Caco-2 (cell line): Measurements from ENCODE around the gene BRD9. TPM values are rescaled to one million over a fixed set of nuclear protein-coding genes. Genes with fewer than 3 reads are reported as not detected.
A peak's percentile ranks its signal among the peaks of the same experiment; 100 is the strongest.

Source experiments
- BruUV-seq: library from RNA; stranded (reverse); fragments of 400-500 nt; replicated peaks from 2 replicates; lab custom pipeline; 2021; lab: Mats Ljungman, UMichigan
- CTCF ChIA-PET: fragments of 300-600 bp; sonication (Branson Sonifier 250); formaldehyde crosslinking; loops from one replicate; lab custom pipeline; 2022; ENCODE audit warnings: antibody characterized with exemption; lab: Charles Lee
- POLR2A ChIA-PET: fragments of 300-600 bp; sonication (Branson Sonifier 250); formaldehyde crosslinking; loops from one replicate; lab custom pipeline; 2022; ENCODE audit warnings: antibody characterized with exemption; lab: Charles Lee
- DNase-seq, 2 experiments: peaks; one replicate each; pipeline versions ENCODE4 v3.0.0 to v3.0.0-alpha.2; 2020 to 2022
- H3K27me3 ChIP-seq: replicated peaks from 2 replicates; pipeline ENCODE4 v1.6.0; 2011; ENCODE audit warnings: low read length; ENCODE audit not compliant: control insufficient read depth, insufficient read depth
- H3K36me3 ChIP-seq: 2 replicates; pipeline ENCODE4 v1.5.1; 2011; ENCODE audit warnings: low read length; ENCODE audit not compliant: control insufficient read depth, insufficient read depth
- H3K4me1 ChIP-seq: fragments of 250-450 bp; sonication (Bioruptor Pico); 2 replicates; pipeline ENCODE4 v1.5.1; 2020; ENCODE audit warnings: mild to moderate bottlenecking
- H3K4me3 ChIP-seq: 2 replicates; pipeline ENCODE4 v1.5.1; 2011; ENCODE audit warnings: low read depth, mild to moderate bottlenecking, control low read depth, low read length
- H3K9me3 ChIP-seq: fragments of 250-450 bp; sonication (Bioruptor Pico); 2 replicates; pipeline ENCODE4 v1.5.1; 2020; ENCODE audit warnings: mild to moderate bottlenecking, moderate library complexity
- H3K27ac Mint-ChIP-seq: one replicate; pipeline ENCODE4 v1.8.0; 2022; ENCODE audit warnings: mixed read lengths; ENCODE audit not compliant: unreplicated experiment
- H3K27me3 Mint-ChIP-seq: one replicate; pipeline ENCODE4 v1.8.0; 2022; ENCODE audit warnings: mixed read lengths; ENCODE audit not compliant: insufficient read depth, unreplicated experiment
- H3K36me3 Mint-ChIP-seq: one replicate; pipeline ENCODE4 v1.8.0; 2022; ENCODE audit warnings: mild to moderate bottlenecking, mixed read lengths; ENCODE audit not compliant: insufficient read depth, unreplicated experiment
- H3K4me1 Mint-ChIP-seq: one replicate; pipeline ENCODE4 v1.8.0; 2022; ENCODE audit warnings: low read depth, mixed read lengths; ENCODE audit not compliant: unreplicated experiment
- H3K4me3 Mint-ChIP-seq: one replicate; pipeline ENCODE4 v1.8.0; 2022; ENCODE audit warnings: mild to moderate bottlenecking, moderate library complexity, mixed read lengths; ENCODE audit not compliant: unreplicated experiment
- H3K9me3 Mint-ChIP-seq: one replicate; pipeline ENCODE4 v1.8.0; 2022; ENCODE audit warnings: mixed read lengths; ENCODE audit not compliant: unreplicated experiment
- intact Hi-C: fragments of 100-400 bp; cut with micrococcal nuclease; formaldehyde crosslinking; loops from one replicate; pipeline ENCODE4 v1.10.0; 2022; ENCODE audit not compliant: unreplicated experiment
- total RNA-seq: library from RNA; stranded (reverse); gene quantifications from 2 replicates; pipeline ENCODE4 v1.2.3, GENCODE V29; 2022
- TF ChIP-seq, protein P1 (sequence below), 2 experiments: fragments of 200-600 bp in 1 of 2; IDR thresholded peaks; 1 replicate in 1 of 2; 2 replicates in 1 of 2; pipeline versions ENCODE4 v1.5.1 to v1.8.0; 2011 to 2022; ENCODE audit warnings: antibody characterized with exemption in 1 of 2, control low read depth in 1 of 2, inconsistent platforms in 1 of 2, low read depth in 1 of 2, low read length in 1 of 2, mild to moderate bottlenecking in 1 of 2, moderate library complexity in 1 of 2; ENCODE audit not compliant: insufficient read depth in 1 of 2, severe bottlenecking in 1 of 2, unreplicated experiment in 1 of 2

The BRD9 gene
- total RNA-seq, 1 experiment from 2014 or later, result 77.5 TPM

DNA sequence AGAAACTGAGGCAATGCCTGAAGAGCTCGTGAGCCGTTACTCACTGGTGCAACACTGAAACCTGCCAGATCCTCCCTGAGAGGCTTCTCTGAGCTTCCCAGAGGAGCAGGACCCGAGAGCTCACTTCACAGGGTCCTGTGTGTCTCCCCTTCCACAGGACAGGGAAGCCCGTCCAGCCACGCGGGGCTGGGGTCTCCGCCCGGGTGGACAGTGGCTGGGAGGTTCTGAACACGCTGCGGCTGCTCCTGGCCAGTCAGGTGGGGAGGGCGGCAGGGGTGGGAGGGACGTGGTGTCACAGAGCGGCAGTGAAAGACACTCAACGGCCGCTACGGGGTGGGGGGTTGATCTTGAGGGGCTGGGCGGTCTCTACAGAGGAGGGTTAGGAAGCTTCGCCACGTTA is 41.5 kb downstream of the BRD9 start:
- TF ChIP-seq, protein P1, sequence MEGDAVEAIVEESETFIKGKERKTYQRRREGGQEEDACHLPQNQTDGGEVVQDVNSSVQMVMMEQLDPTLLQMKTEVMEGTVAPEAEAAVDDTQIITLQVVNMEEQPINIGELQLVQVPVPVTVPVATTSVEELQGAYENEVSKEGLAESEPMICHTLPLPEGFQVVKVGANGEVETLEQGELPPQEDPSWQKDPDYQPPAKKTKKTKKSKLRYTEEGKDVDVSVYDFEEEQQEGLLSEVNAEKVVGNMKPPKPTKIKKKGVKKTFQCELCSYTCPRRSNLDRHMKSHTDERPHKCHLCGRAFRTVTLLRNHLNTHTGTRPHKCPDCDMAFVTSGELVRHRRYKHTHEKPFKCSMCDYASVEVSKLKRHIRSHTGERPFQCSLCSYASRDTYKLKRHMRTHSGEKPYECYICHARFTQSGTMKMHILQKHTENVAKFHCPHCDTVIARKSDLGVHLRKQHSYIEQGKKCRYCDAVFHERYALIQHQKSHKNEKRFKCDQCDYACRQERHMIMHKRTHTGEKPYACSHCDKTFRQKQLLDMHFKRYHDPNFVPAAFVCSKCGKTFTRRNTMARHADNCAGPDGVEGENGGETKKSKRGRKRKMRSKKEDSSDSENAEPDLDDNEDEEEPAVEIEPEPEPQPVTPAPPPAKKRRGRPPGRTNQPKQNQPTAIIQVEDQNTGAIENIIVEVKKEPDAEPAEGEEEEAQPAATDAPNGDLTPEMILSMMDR (IDR thresholded peaks at IDR 0.05; ENCODE audit: insufficient read depth in 1 of 2, low read depth in 1 of 2, low read length in 1 of 2, severe bottlenecking in 1 of 2, unreplicated experiment in 1 of 2), result no peak
- peaks cover 6% of the 10 kb centered on the region for H3K36me3 Mint-ChIP-seq
- Histone ChIP-seq H3K4me1 (peaks cover 21% of the 10 kb centered on the region), H3K4me3 (peak overlapping the region; percentile 19; the same call in 1 of the 2 replicates), H3K36me3 (no peaks in the 10 kb centered on the region), H3K9me3 (no peaks in the 10 kb centered on the region), H3K27me3 (peaks cover 3% of the 10 kb centered on the region; the same call in 1 of the 2 replicates)
- peaks cover 15% of the 10 kb centered on the region for H3K27me3 Mint-ChIP-seq
- peak overlapping the region; percentile 37 for H3K4me3 Mint-ChIP-seq
- no peaks in the 10 kb centered on the region for H3K4me1 Mint-ChIP-seq
- CTCF ChIA-PET, result interaction anchor here (0.8 kb wide), 1 partner anchor 674 kb away, joined by 3 read pairs; no protein-coding TSS in a partner anchor
- DNase-seq, result peak in 1 of 2 experiments; percentile 29
- intact Hi-C loops, result no loop called here
- no peak overlapping the region for H3K27ac Mint-ChIP-seq
- H3K9me3 Mint-ChIP-seq, result no peaks in the 10 kb centered on the region
- no TSS peak for BruUV-seq
- POLR2A ChIA-PET, result no interaction called here

DNA sequence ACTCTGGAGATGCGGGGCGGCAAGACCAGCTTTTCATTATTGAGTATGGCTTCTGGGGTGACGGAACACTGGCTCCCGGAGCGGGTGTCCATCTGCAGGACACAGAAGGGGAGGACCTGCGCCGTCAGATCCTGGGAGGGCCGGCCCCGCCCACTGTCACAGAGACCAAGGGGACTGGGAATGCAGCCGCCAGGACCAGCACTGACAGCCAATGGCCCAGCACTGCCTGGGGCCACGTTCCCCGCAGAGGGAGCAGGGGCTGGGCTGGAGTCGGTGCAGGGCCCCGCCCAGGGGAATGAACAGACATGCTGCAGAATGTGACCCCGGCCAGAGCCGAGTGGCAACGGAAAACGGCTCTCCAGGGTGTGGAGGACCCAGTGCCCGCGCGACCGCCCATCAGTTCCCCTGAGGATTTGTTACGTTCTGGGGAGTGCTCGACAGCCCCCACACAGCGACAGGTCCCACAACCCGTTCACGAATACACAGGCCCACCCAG is 42.0 kb downstream of the BRD9 start, which contains the start of gene ZDHHC11:
Gene ZDHHC11, minus strand, starts transcription at position 476 of the 496 bp plus-strand sequence. Its CDS starts 384 bp downstream, at position 92.
- ChIA-PET POLR2A (no interaction called here), CTCF (interaction anchor here (0.8 kb wide), 1 partner anchor 674 kb away, joined by 3 read pairs; no protein-coding TSS in a partner anchor)
- peaks cover 3% of the 10 kb centered on the region; the same call in 1 of the 2 replicates for H3K27me3 ChIP-seq
- DNase-seq, result peak; percentile 80 to 85
- H3K36me3 ChIP-seq, result no peaks in the 10 kb centered on the region
- H3K4me1 Mint-ChIP-seq, result no peaks in the 10 kb centered on the region
- intact Hi-C loops, result no loop called here
- peak within 1 kb of the TSS; percentile 39 for H3K27ac Mint-ChIP-seq
- H3K4me1 ChIP-seq, result peaks cover 21% of the 10 kb centered on the region
- TF ChIP-seq, protein P1 (IDR thresholded peaks at IDR 0.05; ENCODE audit: insufficient read depth in 1 of 2, low read depth in 1 of 2, low read length in 1 of 2, severe bottlenecking in 1 of 2, unreplicated experiment in 1 of 2), result no peak
- peaks cover 6% of the 10 kb centered on the region for H3K36me3 Mint-ChIP-seq
- no TSS peak for BruUV-seq
- H3K9me3 Mint-ChIP-seq, result no peaks in the 10 kb centered on the region
- H3K27me3 Mint-ChIP-seq, result peaks cover 15% of the 10 kb centered on the region
- no peaks in the 10 kb centered on the region for H3K9me3 ChIP-seq
- peak within 1 kb of the TSS; percentile 22 for H3K4me3 ChIP-seq
- peak within 1 kb of the TSS; percentile 37 for H3K4me3 Mint-ChIP-seq

DNA sequence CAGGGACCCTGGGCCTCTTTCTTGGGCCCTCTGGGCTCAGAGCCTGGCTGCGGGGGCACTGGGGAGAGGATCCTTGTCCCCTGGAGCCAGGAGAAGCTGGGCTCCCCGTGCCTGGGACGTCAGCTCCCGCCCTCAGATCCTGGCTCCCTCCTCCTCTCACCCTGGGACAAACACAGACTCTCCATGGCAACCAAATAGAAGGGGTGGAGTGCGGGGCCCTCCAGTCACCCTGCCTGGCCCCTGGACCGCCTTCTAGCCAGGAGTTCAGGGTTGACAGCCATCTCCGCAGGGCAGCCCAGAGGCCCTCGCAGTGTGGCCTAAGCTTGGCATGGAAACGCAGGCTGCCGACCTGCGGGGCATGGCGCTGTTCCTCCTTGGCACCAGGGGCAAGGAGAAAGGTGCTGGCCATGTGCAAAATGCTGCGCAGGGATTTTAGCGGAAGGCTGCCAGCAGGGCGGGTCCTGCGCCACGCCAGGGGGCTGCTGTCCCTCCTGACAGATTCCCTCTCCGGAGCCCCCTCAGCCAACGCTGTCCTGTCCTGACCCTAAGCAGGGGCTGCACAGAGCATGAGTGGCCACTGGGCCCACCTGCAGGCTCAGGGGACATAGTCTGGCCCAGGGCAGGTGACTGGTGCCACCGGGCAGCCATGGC is 42.8 kb downstream of the BRD9 start:
- CTCF ChIA-PET, result no interaction called here
- Mint-ChIP-seq H3K27me3 (peaks cover 15% of the 10 kb centered on the region), H3K27ac (peak overlapping the region; percentile 39), H3K4me1 (no peaks in the 10 kb centered on the region), H3K9me3 (no peaks in the 10 kb centered on the region), H3K4me3 (peak overlapping the region; percentile 37), H3K36me3 (peaks cover 11% of the 10 kb centered on the region)
- Histone ChIP-seq H3K27me3 (peaks cover 3% of the 10 kb centered on the region; the same call in 1 of the 2 replicates), H3K4me3 (peak overlapping the region; percentile 22), H3K36me3 (no peaks in the 10 kb centered on the region), H3K9me3 (no peaks in the 10 kb centered on the region), H3K4me1 (peaks cover 21% of the 10 kb centered on the region)
- BruUV-seq, result no TSS peak
- intact Hi-C loops, result no loop called here
- TF ChIP-seq, protein P1 (IDR thresholded peaks at IDR 0.05; ENCODE audit: insufficient read depth in 1 of 2, low read depth in 1 of 2, low read length in 1 of 2, severe bottlenecking in 1 of 2, unreplicated experiment in 1 of 2), result no peak
- DNase-seq, result peak in 1 of 2 experiments; percentile 36
- POLR2A ChIA-PET, result no interaction called here
